Testis (tissue), 2 donors: ENCODE results near the gene HIF3A.

Experiments
- POLR2A ChIP-seq: fragments of 450-650 bp; IDR thresholded peaks from one replicate; pipeline ENCODE4 v1.6.1; 2017; ENCODE audit warnings: antibody characterized with exemption, mild to moderate bottlenecking, moderate library complexity
- TF ChIP-seq, protein P1 (sequence below), 3 experiments: fragments of 450-650 bp in 2 of 3; fragments of 200-600 bp in 1 of 3; sonication (generic) in 1 of 3; IDR thresholded peaks; one replicate each; pipeline ENCODE4 v1.5.1; 2016 to 2019; ENCODE audit warnings: antibody characterized with exemption in 3 of 3, mild to moderate bottlenecking in 2 of 3, moderate library complexity in 1 of 3

DNA sequence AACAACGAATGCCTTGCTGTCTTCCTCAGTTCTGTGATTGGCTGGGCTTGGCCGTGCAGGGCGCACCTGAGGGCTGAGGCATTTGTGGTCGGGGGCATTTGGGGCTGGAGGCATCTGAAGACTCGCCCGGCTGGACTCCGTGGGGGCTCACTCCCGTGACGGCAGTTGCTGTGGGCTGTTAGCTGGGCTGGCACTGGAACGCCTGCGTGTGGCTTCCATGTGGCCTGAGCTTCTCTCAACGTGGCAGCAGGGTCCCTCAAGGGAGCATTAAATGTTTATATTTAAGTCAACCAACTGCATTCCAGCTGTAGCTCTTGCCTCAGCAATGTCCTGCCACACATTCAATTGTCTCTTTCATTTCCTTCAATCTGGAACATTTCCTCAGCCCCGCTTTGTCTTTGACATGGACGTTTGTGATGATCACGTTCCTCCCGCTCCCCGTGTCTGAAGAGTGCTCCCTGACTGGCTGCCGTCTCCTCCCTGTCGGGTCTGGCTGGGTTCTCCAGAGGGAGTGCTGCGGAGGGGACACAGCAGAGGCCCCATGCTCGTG, 95.5 kb downstream of the HIF3A start:
- TF ChIP-seq, protein P1, sequence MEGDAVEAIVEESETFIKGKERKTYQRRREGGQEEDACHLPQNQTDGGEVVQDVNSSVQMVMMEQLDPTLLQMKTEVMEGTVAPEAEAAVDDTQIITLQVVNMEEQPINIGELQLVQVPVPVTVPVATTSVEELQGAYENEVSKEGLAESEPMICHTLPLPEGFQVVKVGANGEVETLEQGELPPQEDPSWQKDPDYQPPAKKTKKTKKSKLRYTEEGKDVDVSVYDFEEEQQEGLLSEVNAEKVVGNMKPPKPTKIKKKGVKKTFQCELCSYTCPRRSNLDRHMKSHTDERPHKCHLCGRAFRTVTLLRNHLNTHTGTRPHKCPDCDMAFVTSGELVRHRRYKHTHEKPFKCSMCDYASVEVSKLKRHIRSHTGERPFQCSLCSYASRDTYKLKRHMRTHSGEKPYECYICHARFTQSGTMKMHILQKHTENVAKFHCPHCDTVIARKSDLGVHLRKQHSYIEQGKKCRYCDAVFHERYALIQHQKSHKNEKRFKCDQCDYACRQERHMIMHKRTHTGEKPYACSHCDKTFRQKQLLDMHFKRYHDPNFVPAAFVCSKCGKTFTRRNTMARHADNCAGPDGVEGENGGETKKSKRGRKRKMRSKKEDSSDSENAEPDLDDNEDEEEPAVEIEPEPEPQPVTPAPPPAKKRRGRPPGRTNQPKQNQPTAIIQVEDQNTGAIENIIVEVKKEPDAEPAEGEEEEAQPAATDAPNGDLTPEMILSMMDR (IDR thresholded peaks at IDR 0.05): no peak
- TF ChIP-seq POLR2A: no peak
